Bronchial epithelial cell (primary cell): Measurements from ENCODE around the gene RFFL. TPM values are rescaled to one million over a fixed set of nuclear protein-coding genes. Genes with fewer than 3 reads are reported as not detected.

ENCODE experiments used
- DNase-seq: peaks from one replicate; pipeline ENCODE4 v3.0.0-alpha.2; 2010; ENCODE audit warnings: low read depth
- FAIRE-seq: peaks from 2 replicates; lab custom pipeline; 2011; peaks lifted over from hg19 to GRCh38; lab: Jason Lieb, UNC
- H3K27me3 ChIP-seq: 2 replicates; pipeline ENCODE4 v1.5.1; 2011; ENCODE audit warnings: low read length; ENCODE audit not compliant: control insufficient read depth, insufficient read depth
- H3K36me3 ChIP-seq: 2 replicates; pipeline ENCODE4 v1.5.1; 2011; ENCODE audit warnings: low read length; ENCODE audit not compliant: control insufficient read depth, insufficient read depth
- H3K4me3 ChIP-seq: 2 replicates; pipeline ENCODE4 v1.5.1; 2011; ENCODE audit warnings: mild to moderate bottlenecking, low read depth, low read length, control low read depth
- CTCF ChIP-seq: IDR thresholded peaks from 2 replicates; pipeline ENCODE4 v1.5.1; 2011; ENCODE audit warnings: mild to moderate bottlenecking, moderate library complexity, low read length, control low read depth, inconsistent platforms; ENCODE audit not compliant: insufficient read depth, severe bottlenecking
- total RNA-seq: library from RNA; depleted of rRNA; stranded (reverse); fragments of >200 nt; gene quantifications from 2 replicates; pipeline ENCODE4 v1.2.1, GENCODE V29; 2014

Gene RFFL
- total RNA-seq, 1 donor from 2014 or later: 8.4 TPM

- no peaks in the 10 kb centered on the region for H3K36me3 ChIP-seq
- peak overlapping the region; percentile 87 for H3K4me3 ChIP-seq
- FAIRE-seq: no peak
- DNase-seq: peak; percentile 43
- TF ChIP-seq CTCF: peak; percentile 81
- H3K27me3 ChIP-seq: no peaks in the 10 kb centered on the region
These were observed 25.5 kb upstream of the RFFL start for GRCh38 chr17:35088881-35089585.

- peak; percentile 46 for DNase-seq
- H3K36me3 ChIP-seq: no peaks in the 10 kb centered on the region
- no peak for TF ChIP-seq CTCF
- FAIRE-seq: no peak
- H3K27me3 ChIP-seq: no peaks in the 10 kb centered on the region
- H3K4me3 ChIP-seq: peak overlapping the region; percentile 87
These were observed 24.9 kb upstream of the RFFL start for GRCh38 chr17:35088356-35088880.

GRCh38 chr17:35087731-35088355 is 24.3 kb upstream of the RFFL start:
- no peak for TF ChIP-seq CTCF
- FAIRE-seq (no peak), DNase-seq (peak; percentile 35)
- Histone ChIP-seq H3K4me3 (peak overlapping the region; percentile 87), H3K36me3 (no peaks in the 10 kb centered on the region), H3K27me3 (no peaks in the 10 kb centered on the region)

GRCh38 chr17:35086931-35087573 is 23.5 kb upstream of the RFFL start:
- DNase-seq (peak; percentile 42), FAIRE-seq (no peak)
- H3K27me3 ChIP-seq: no peaks in the 10 kb centered on the region
- no peak for TF ChIP-seq CTCF
- H3K36me3 ChIP-seq: no peaks in the 10 kb centered on the region
- H3K4me3 ChIP-seq: no peak overlapping the region

- no peak for TF ChIP-seq CTCF
- DNase-seq: no peak
- no peaks in the 10 kb centered on the region for H3K36me3 ChIP-seq
- no peak overlapping the region for H3K4me3 ChIP-seq
- no peak for FAIRE-seq
- no peaks in the 10 kb centered on the region for H3K27me3 ChIP-seq
These were observed 22.7 kb upstream of the RFFL start for GRCh38 chr17:35086164-35086563.
